ENCODE results near the gene TMEM131L.
A peak's percentile ranks its signal among the peaks of the same experiment; 100 is the strongest.
"Not testable (repeated sequence)": the region's sequence is repeated elsewhere in the genome, so short reads cannot be mapped to it uniquely, and the experiment has no call there.

The TMEM131L gene

GRCh38 chr4:153469031-153469430 is 2.9 kb downstream of the TMEM131L start:
- DNase-seq (ENCODE audit: insufficient read length): no peak
- no peak for FAIRE-seq
- TF ChIP-seq POLR2A (IDR thresholded peaks at IDR 0.05; ENCODE audit: low read depth, low read length) (no peak), POLR2AphosphoS5 (IDR thresholded peaks at IDR 0.05; ENCODE audit: low read depth, low read length) (no peak), TAF1 (IDR thresholded peaks at IDR 0.05; ENCODE audit: borderline replicate concordance, low read depth, low read length) (no peak)

- not testable (repeated sequence) for FAIRE-seq; DNase-seq (ENCODE audit: insufficient read length)
These were observed 5.0 kb downstream of the TMEM131L start for GRCh38 chr4:153471071-153471697.

GRCh38 chr4:153471698-153472093 is 5.5 kb downstream of the TMEM131L start:
- TF ChIP-seq POLR2A (IDR thresholded peaks at IDR 0.05; ENCODE audit: low read depth, low read length) (no peak), TAF1 (IDR thresholded peaks at IDR 0.05; ENCODE audit: borderline replicate concordance, low read depth, low read length) (no peak), POLR2AphosphoS5 (IDR thresholded peaks at IDR 0.05; ENCODE audit: low read depth, low read length) (no peak)
- no peak for DNase-seq (ENCODE audit: insufficient read length)
- peak; percentile 77 for FAIRE-seq

- DNase-seq (ENCODE audit: insufficient read length) (no peak), FAIRE-seq (peak; percentile 88)
- TF ChIP-seq POLR2A (IDR thresholded peaks at IDR 0.05; ENCODE audit: low read depth, low read length) (no peak), TAF1 (IDR thresholded peaks at IDR 0.05; ENCODE audit: borderline replicate concordance, low read depth, low read length) (no peak), POLR2AphosphoS5 (IDR thresholded peaks at IDR 0.05; ENCODE audit: low read depth, low read length) (no peak)
These were observed 6.2 kb downstream of the TMEM131L start for GRCh38 chr4:153472122-153473037.

GRCh38 chr4:153474251-153474650 is 8.1 kb downstream of the TMEM131L start:
- no peak for DNase-seq (ENCODE audit: insufficient read length)
- TF ChIP-seq POLR2A (IDR thresholded peaks at IDR 0.05; ENCODE audit: low read depth, low read length) (no peak), POLR2AphosphoS5 (IDR thresholded peaks at IDR 0.05; ENCODE audit: low read depth, low read length) (no peak), TAF1 (IDR thresholded peaks at IDR 0.05; ENCODE audit: borderline replicate concordance, low read depth, low read length) (no peak)
- FAIRE-seq: no peak

GRCh38 chr4:153476829-153477574 is 10.8 kb downstream of the TMEM131L start:
- no peak for DNase-seq (ENCODE audit: insufficient read length)
- no peak for TF ChIP-seq POLR2AphosphoS5 (IDR thresholded peaks at IDR 0.05; ENCODE audit: low read depth, low read length)
- no peak for TF ChIP-seq POLR2A (IDR thresholded peaks at IDR 0.05; ENCODE audit: low read depth, low read length)
- no peak for TF ChIP-seq TAF1 (IDR thresholded peaks at IDR 0.05; ENCODE audit: borderline replicate concordance, low read depth, low read length)
- peak; percentile 53 for FAIRE-seq

- TF ChIP-seq TAF1 (IDR thresholded peaks at IDR 0.05; ENCODE audit: borderline replicate concordance, low read depth, low read length): no peak
- DNase-seq (ENCODE audit: insufficient read length) (no peak), FAIRE-seq (peak; percentile 9)
These were observed 12.9 kb downstream of the TMEM131L start for GRCh38 chr4:153479101-153479500.

- DNase-seq (ENCODE audit: insufficient read length) (no peak), FAIRE-seq (peak; percentile 82)
- TF ChIP-seq POLR2AphosphoS5 (IDR thresholded peaks at IDR 0.05; ENCODE audit: low read depth, low read length) (no peak), POLR2A (IDR thresholded peaks at IDR 0.05; ENCODE audit: low read depth, low read length) (no peak), TAF1 (IDR thresholded peaks at IDR 0.05; ENCODE audit: borderline replicate concordance, low read depth, low read length) (no peak)
These were observed 14.5 kb downstream of the TMEM131L start for GRCh38 chr4:153480704-153481103.

GRCh38 chr4:153481478-153481877 is 15.3 kb downstream of the TMEM131L start:
- DNase-seq (ENCODE audit: insufficient read length) (no peak), FAIRE-seq (peak; percentile 42)
- no peak for TF ChIP-seq TAF1 (IDR thresholded peaks at IDR 0.05; ENCODE audit: borderline replicate concordance, low read depth, low read length)
- no peak for TF ChIP-seq POLR2A (IDR thresholded peaks at IDR 0.05; ENCODE audit: low read depth, low read length)
- TF ChIP-seq POLR2AphosphoS5 (IDR thresholded peaks at IDR 0.05; ENCODE audit: low read depth, low read length): no peak

- peak; percentile 89 for FAIRE-seq
- DNase-seq (ENCODE audit: insufficient read length): no peak
- no peak for TF ChIP-seq POLR2A (IDR thresholded peaks at IDR 0.05; ENCODE audit: low read depth, low read length)
- TF ChIP-seq POLR2AphosphoS5 (IDR thresholded peaks at IDR 0.05; ENCODE audit: low read depth, low read length): no peak
- TF ChIP-seq TAF1 (IDR thresholded peaks at IDR 0.05; ENCODE audit: borderline replicate concordance, low read depth, low read length): no peak
These were observed 17.6 kb downstream of the TMEM131L start for GRCh38 chr4:153483432-153484418.

- TF ChIP-seq TAF1 (IDR thresholded peaks at IDR 0.05; ENCODE audit: borderline replicate concordance, low read depth, low read length): no peak
- no peak for DNase-seq (ENCODE audit: insufficient read length)
- no peak for FAIRE-seq
These were observed 19.2 kb downstream of the TMEM131L start for GRCh38 chr4:153485359-153485758.

Measured in GM12892 (cell line).